ENCODE data around the gene MAPK7.

DNA sequence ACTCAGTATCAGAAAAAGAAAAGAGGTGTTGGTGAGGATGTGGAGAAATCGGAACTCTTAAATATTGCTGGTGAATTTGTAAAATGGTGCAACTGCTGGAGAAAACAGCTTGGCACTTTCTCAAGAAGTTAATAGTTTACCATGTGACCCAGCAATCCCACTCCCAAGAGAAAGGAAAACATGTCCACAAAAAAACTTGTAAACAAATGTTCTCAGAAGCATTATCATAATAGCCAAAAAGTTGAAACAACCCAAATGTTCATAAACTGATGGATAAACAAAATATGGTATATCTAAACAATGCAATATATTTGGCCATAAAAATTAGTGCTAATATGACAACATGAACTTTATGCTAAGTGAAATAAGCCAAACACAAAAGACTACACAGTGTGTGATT is 2.6 kb upstream of the MAPK7 start:
- TF ChIP-seq CTCF (conservative IDR thresholded peaks at IDR 0.05 in 1 of 2, IDR thresholded peaks at IDR 0.05 in 1 of 2; ENCODE audit: extremely low read depth in 1 of 2, insufficient read depth in 1 of 2, low read depth in 1 of 2, low read length in 2 of 2) = no peak
- no peak for TF ChIP-seq EZH2 (IDR thresholded peaks at IDR 0.05; ENCODE audit: borderline replicate concordance, low read length)
